Keratinocyte (primary cell): ENCODE data around the gene ERICH6B. TPM values are rescaled to one million over a fixed set of nuclear protein-coding genes. Genes with fewer than 3 reads are reported as not detected.

Experiments
- DNase-seq: peaks from one replicate; pipeline ENCODE4 v3.0.0-alpha.2; 2011; ENCODE audit warnings: low read depth, missing footprints, low spot score
- FAIRE-seq: peaks from 2 replicates; lab custom pipeline; 2011; peaks lifted over from hg19 to GRCh38; lab: Jason Lieb, UNC
- H2AFZ ChIP-seq: 2 replicates; pipeline ENCODE4 v1.6.0; 2012; ENCODE audit warnings: low read length, control low read depth, inconsistent platforms; ENCODE audit not compliant: control insufficient read depth
- H3K27ac ChIP-seq: 2 replicates; pipeline ENCODE4 v1.5.1; 2011; ENCODE audit warnings: low read length; ENCODE audit not compliant: control insufficient read depth, insufficient read depth
- H3K27me3 ChIP-seq: 3 replicates; pipeline ENCODE4 v1.6.0; 2011; ENCODE audit warnings: low read length; ENCODE audit not compliant: control insufficient read depth, insufficient read depth; ENCODE audit errors: extremely low read depth
- H3K36me3 ChIP-seq, 2 experiments: 2 replicates in 1 of 2; 3 replicates in 1 of 2; pipeline ENCODE4 v1.5.1; 2011; ENCODE audit warnings: low read length in 2 of 2, mild to moderate bottlenecking in 1 of 2; ENCODE audit not compliant: control insufficient read depth in 2 of 2, insufficient read depth in 2 of 2; ENCODE audit errors: extremely low read depth in 1 of 2
- H3K4me1 ChIP-seq: 3 replicates; pipeline ENCODE4 v1.5.1; 2011; ENCODE audit warnings: low read length; ENCODE audit not compliant: control insufficient read depth, insufficient read depth; ENCODE audit errors: extremely low read depth
- H3K4me2 ChIP-seq: 3 replicates; pipeline ENCODE4 v1.6.0; 2011; ENCODE audit warnings: low read depth, low read length; ENCODE audit not compliant: control insufficient read depth, insufficient read depth; ENCODE audit errors: extremely low read depth
- H3K4me3 ChIP-seq, 3 experiments: fragments of 200-600 bp in 1 of 3; sonication (generic) in 1 of 3; 2 replicates in 2 of 3; 3 replicates in 1 of 3; pipeline ENCODE4 v1.5.1; 2011 to 2016; ENCODE audit warnings: low read length in 3 of 3, mild to moderate bottlenecking in 3 of 3, control low read depth in 2 of 3, inconsistent platforms in 1 of 3, low read depth in 1 of 3, mixed read lengths in 1 of 3, mixed run types in 1 of 3, moderate library complexity in 1 of 3; ENCODE audit not compliant: control insufficient read depth in 2 of 3, insufficient read depth in 2 of 3; ENCODE audit errors: extremely low read depth in 1 of 3
- H3K79me2 ChIP-seq: 2 replicates; pipeline ENCODE4 v1.6.0; 2012; ENCODE audit warnings: low read length; ENCODE audit not compliant: control insufficient read depth, insufficient read depth
- H3K9ac ChIP-seq: 3 replicates; pipeline ENCODE4 v1.6.0; 2011; ENCODE audit warnings: low read length; ENCODE audit not compliant: control insufficient read depth, insufficient read depth; ENCODE audit errors: extremely low read depth
- H3K9me1 ChIP-seq: 3 replicates; pipeline ENCODE4 v1.6.0; 2011; ENCODE audit warnings: low read length; ENCODE audit not compliant: control insufficient read depth, insufficient read depth; ENCODE audit errors: extremely low read depth
- H3K9me3 ChIP-seq: 2 replicates; pipeline ENCODE4 v1.5.1; 2012; ENCODE audit warnings: low read depth, low read length; ENCODE audit not compliant: control insufficient read depth
- H4K20me1 ChIP-seq: 3 replicates; pipeline ENCODE4 v1.6.0; 2011; ENCODE audit warnings: low read length; ENCODE audit not compliant: control insufficient read depth, insufficient read depth; ENCODE audit errors: extremely low read depth
- EZH2 ChIP-seq: IDR thresholded peaks from one replicate; pipeline ENCODE4 v1.6.1; 2012; ENCODE audit warnings: inconsistent platforms, mild to moderate bottlenecking, low read length, moderate library complexity
- dilution Hi-C: fragments of 300-500 bp; cut with MboI; formaldehyde crosslinking; loops from one replicate; pipeline ENCODE4 v1.7.0; 2020; ENCODE audit warnings: low sequenced_read_pairs; ENCODE audit not compliant: extremely low pct_ligation_motif_present
- polyA plus RNA-seq, 5 experiments: library from polyadenylated mRNA; depleted of rRNA in 3 of 5; stranded (reverse) in 3 of 5; stranded (forward) in 1 of 5; unstranded in 1 of 5; fragments of >200 nt; gene quantifications; 1 replicate in 1 of 5; 2 replicates in 3 of 5; 3 replicates in 1 of 5; pipeline versions ENCODE4 v1.2.1 to v1.2.3, GENCODE V29; 2011 to 2012; ENCODE audit warnings: missing spikeins in 2 of 5, low read depth in 1 of 5, low replicate concordance in 1 of 5
- TF ChIP-seq, protein P1 (sequence below), 3 experiments: IDR thresholded peaks in 1 of 3; conservative IDR thresholded peaks in 1 of 3; optimal IDR thresholded peaks in 1 of 3; 2 replicates in 2 of 3; 3 replicates in 1 of 3; pipeline versions ENCODE3 to v1.5.1; 2011; ENCODE audit warnings: low read length in 3 of 3, mild to moderate bottlenecking in 3 of 3, moderate library complexity in 2 of 3, control low read depth in 1 of 3, inconsistent platforms in 1 of 3; ENCODE audit not compliant: insufficient read depth in 2 of 3; ENCODE audit errors: extremely low read depth in 1 of 3

ERICH6B gene
- polyA plus RNA-seq, 1 donor (not counting 4 experiments of a cell fraction or from before 2014, with no cell fraction given): not detected

GRCh38 chr13:45601680-45602079, 13.9 kb downstream of the ERICH6B start:
- Histone ChIP-seq H3K27me3 (peaks cover 7% of the 10 kb centered on the region), H3K4me1 (no peaks in the 10 kb centered on the region)
- dilution Hi-C loops: no loop called here

DNA sequence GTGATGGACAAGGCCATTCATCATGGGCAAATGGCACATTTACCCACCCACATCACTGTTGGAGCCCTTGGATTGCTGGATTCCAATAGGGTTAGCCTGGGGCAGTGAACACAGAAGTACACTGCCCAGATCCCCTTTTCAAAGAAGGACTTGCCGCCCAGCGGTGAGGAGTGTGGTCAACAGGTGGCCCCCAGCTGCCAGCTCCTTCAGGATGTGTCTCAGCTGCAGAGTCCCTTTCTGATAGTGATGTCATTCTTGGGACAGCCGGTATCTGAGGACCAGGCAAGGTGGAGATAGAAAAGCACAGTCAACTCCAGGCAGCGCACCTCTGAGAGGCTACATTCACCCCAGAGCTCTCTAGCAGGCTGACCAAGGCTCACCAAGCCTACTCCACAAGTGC, 16.9 kb downstream of the ERICH6B start:
- no peaks in the 10 kb centered on the region for H3K36me3 ChIP-seq
- FAIRE-seq (no peak), DNase-seq (no peak)
- H4K20me1 ChIP-seq: no peaks in the 10 kb centered on the region
- no peak for TF ChIP-seq EZH2
- TF ChIP-seq, protein P1, sequence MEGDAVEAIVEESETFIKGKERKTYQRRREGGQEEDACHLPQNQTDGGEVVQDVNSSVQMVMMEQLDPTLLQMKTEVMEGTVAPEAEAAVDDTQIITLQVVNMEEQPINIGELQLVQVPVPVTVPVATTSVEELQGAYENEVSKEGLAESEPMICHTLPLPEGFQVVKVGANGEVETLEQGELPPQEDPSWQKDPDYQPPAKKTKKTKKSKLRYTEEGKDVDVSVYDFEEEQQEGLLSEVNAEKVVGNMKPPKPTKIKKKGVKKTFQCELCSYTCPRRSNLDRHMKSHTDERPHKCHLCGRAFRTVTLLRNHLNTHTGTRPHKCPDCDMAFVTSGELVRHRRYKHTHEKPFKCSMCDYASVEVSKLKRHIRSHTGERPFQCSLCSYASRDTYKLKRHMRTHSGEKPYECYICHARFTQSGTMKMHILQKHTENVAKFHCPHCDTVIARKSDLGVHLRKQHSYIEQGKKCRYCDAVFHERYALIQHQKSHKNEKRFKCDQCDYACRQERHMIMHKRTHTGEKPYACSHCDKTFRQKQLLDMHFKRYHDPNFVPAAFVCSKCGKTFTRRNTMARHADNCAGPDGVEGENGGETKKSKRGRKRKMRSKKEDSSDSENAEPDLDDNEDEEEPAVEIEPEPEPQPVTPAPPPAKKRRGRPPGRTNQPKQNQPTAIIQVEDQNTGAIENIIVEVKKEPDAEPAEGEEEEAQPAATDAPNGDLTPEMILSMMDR (optimal IDR thresholded peaks at IDR 0.05 in 1 of 3, IDR thresholded peaks at IDR 0.05 in 1 of 3, conservative IDR thresholded peaks at IDR 0.05 in 1 of 3; ENCODE audit: extremely low read depth in 1 of 3, insufficient read depth in 2 of 3, low read length in 3 of 3): no peak
- H3K4me3 ChIP-seq: no peak overlapping the region
- H3K9me1 ChIP-seq: no peaks in the 10 kb centered on the region
- dilution Hi-C loops: no loop called here
- no peak overlapping the region for H3K4me2 ChIP-seq
- H3K9me3 ChIP-seq: no peaks in the 10 kb centered on the region
- H3K4me1 ChIP-seq: no peaks in the 10 kb centered on the region
- H2AFZ ChIP-seq: no peak overlapping the region
- H3K9ac ChIP-seq: no peak overlapping the region
- H3K79me2 ChIP-seq: no peaks in the 10 kb centered on the region
- H3K27ac ChIP-seq: no peak overlapping the region
- H3K27me3 ChIP-seq: peaks cover 2% of the 10 kb centered on the region

More at GRCh38 chr13:45601680-45602079, 13.9 kb downstream of the ERICH6B start:
- H3K36me3 ChIP-seq: no peaks in the 10 kb centered on the region
- DNase-seq (no peak), FAIRE-seq (no peak)
- TF ChIP-seq EZH2: no peak
- TF ChIP-seq, protein P1 (optimal IDR thresholded peaks at IDR 0.05 in 1 of 3, IDR thresholded peaks at IDR 0.05 in 1 of 3, conservative IDR thresholded peaks at IDR 0.05 in 1 of 3; ENCODE audit: extremely low read depth in 1 of 3, insufficient read depth in 2 of 3, low read length in 3 of 3): no peak
- H2AFZ ChIP-seq: no peak overlapping the region
- no peak overlapping the region for H3K27ac ChIP-seq
- no peak overlapping the region for H3K4me2 ChIP-seq
- H3K9ac ChIP-seq: no peak overlapping the region
- H3K4me3 ChIP-seq: no peak overlapping the region
- no peaks in the 10 kb centered on the region for H3K9me1 ChIP-seq
- H3K9me3 ChIP-seq: no peaks in the 10 kb centered on the region
- no peaks in the 10 kb centered on the region for H4K20me1 ChIP-seq
- H3K79me2 ChIP-seq: no peaks in the 10 kb centered on the region
